ENCODE measurements around the gene PLXNA4.

The PLXNA4 gene

DNA sequence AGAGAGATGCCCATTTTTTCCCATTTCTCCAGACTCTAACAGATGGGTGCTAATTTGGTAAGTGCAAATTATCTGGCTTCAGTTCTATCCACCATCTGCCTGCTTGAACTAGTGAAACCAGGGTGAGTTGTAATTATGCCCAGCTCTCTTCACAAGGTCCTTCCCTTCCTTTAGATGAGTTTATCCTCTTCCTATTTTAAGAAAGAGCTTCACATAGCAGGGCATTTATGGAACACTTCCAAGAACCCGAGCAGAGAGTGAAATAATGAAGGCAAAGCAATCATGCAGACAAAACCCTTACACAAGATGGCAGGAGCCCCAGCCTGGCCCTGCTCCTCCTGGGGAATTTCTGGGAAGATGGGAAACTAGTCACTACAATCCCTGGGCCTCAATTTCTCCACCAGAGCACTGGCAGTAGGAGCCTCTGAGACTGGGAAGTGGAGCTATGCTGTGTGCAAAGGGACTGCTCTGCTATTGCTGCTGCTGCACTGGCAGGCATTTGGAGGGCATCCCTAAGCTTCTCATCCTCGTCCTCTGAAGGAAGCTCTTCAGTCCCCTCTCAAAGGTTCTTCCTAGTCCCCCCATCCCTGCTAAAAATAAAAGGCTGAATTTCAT, 33.7 kb upstream of the PLXNA4 start:
- no peak for TF ChIP-seq EZH2phosphoT487 (conservative IDR thresholded peaks at IDR 0.05; ENCODE audit: low read length)
- TF ChIP-seq, protein P1, sequence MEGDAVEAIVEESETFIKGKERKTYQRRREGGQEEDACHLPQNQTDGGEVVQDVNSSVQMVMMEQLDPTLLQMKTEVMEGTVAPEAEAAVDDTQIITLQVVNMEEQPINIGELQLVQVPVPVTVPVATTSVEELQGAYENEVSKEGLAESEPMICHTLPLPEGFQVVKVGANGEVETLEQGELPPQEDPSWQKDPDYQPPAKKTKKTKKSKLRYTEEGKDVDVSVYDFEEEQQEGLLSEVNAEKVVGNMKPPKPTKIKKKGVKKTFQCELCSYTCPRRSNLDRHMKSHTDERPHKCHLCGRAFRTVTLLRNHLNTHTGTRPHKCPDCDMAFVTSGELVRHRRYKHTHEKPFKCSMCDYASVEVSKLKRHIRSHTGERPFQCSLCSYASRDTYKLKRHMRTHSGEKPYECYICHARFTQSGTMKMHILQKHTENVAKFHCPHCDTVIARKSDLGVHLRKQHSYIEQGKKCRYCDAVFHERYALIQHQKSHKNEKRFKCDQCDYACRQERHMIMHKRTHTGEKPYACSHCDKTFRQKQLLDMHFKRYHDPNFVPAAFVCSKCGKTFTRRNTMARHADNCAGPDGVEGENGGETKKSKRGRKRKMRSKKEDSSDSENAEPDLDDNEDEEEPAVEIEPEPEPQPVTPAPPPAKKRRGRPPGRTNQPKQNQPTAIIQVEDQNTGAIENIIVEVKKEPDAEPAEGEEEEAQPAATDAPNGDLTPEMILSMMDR (IDR thresholded peaks at IDR 0.05; ENCODE audit: insufficient read depth, low read length, poor library complexity, severe bottlenecking): no peak

DNA sequence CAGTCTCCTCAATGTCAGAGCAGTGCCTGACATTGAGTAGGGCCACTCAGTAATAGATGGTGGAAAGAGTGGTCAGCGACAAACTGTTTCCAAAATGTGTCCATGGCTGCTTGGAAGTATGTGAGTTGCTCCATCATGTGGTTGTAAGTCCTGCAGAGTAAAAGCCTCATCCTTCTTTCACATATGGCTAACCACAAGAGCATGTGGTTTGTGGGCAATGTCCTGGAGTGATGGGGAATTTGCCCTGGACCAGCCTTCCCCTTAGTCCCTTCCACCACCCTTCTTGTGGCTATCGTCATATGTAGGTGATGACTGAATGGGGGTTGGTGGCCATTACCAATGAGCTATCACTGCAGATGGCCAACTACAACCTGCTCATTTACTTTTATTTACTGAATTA, 33.0 kb upstream of the PLXNA4 start:
- Histone ChIP-seq H4K20me1 (ENCODE audit: low read depth, low read length) (no peaks in the 10 kb centered on the region), H3K27me3 (ENCODE audit: low read length) (no peaks in the 10 kb centered on the region; the same call in 1 of the 2 replicates), H2AFZ (ENCODE audit: low read depth, low read length, severe bottlenecking) (no peak overlapping the region), H3K9ac (ENCODE audit: low read length) (no peak overlapping the region), H3K4me2 (ENCODE audit: low read depth, low read length, poor library complexity, severe bottlenecking) (no peak overlapping the region), H3K36me3 (ENCODE audit: low read length) (no peaks in the 10 kb centered on the region), H3F3A (ENCODE audit: insufficient read depth) (no peaks in the 10 kb centered on the region), H3K9me3 (ENCODE audit: insufficient read depth, low read length) (no peaks in the 10 kb centered on the region), H3K9me2 (replicated peaks; ENCODE audit: insufficient read depth, low read length) (no peaks in the 10 kb centered on the region), H3K27ac (ENCODE audit: low read depth, low read length) (no peak overlapping the region), H3K4me3 (ENCODE audit: insufficient read depth, low read length, poor library complexity, severe bottlenecking) (no peak overlapping the region), H3K79me2 (ENCODE audit: insufficient read depth, low read length) (no peaks in the 10 kb centered on the region)
- no peak for TF ChIP-seq EZH2phosphoT487 (conservative IDR thresholded peaks at IDR 0.05; ENCODE audit: low read length)
- TF ChIP-seq, protein P1 (IDR thresholded peaks at IDR 0.05; ENCODE audit: insufficient read depth, low read length, poor library complexity, severe bottlenecking): no peak

More for the DNA sequence above, 33.7 kb upstream of the PLXNA4 start:
- H3F3A ChIP-seq (ENCODE audit: insufficient read depth): no peaks in the 10 kb centered on the region
- H3K27me3 ChIP-seq (ENCODE audit: low read length): no peaks in the 10 kb centered on the region; the same call in 1 of the 2 replicates
- H3K9me2 ChIP-seq (replicated peaks; ENCODE audit: insufficient read depth, low read length): no peaks in the 10 kb centered on the region
- no peaks in the 10 kb centered on the region for H4K20me1 ChIP-seq (ENCODE audit: low read depth, low read length)
- no peak overlapping the region for H3K4me2 ChIP-seq (ENCODE audit: low read depth, low read length, poor library complexity, severe bottlenecking)
- H3K27ac ChIP-seq (ENCODE audit: low read depth, low read length): no peak overlapping the region
- no peak overlapping the region for H3K4me3 ChIP-seq (ENCODE audit: insufficient read depth, low read length, poor library complexity, severe bottlenecking)
- no peaks in the 10 kb centered on the region for H3K36me3 ChIP-seq (ENCODE audit: low read length)
- H3K9me3 ChIP-seq (ENCODE audit: insufficient read depth, low read length): no peaks in the 10 kb centered on the region
- no peak overlapping the region for H2AFZ ChIP-seq (ENCODE audit: low read depth, low read length, severe bottlenecking)
- H3K79me2 ChIP-seq (ENCODE audit: insufficient read depth, low read length): no peaks in the 10 kb centered on the region
- no peak overlapping the region for H3K9ac ChIP-seq (ENCODE audit: low read length)

DNA sequence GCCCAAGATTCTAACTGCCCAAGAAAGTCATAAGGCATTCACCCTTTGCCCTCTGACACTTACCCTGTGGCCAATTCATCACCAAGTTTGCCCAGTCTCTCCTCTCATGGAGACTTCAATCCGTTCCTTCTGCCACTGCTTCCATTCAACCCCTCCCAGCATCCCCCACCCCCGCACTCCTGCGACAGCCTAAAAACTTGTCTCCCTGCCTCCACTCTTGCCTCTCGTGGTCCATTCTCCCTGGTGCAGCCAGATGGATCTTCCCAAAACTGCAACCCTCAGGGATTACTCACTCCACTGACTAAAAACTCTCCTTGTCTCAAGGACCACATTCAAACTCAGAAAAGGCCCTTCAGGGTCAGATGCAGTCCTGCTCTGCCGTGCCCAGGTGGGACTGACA, 32.3 kb upstream of the PLXNA4 start:
- no peaks in the 10 kb centered on the region for H3K36me3 ChIP-seq (ENCODE audit: low read length)
- H3K79me2 ChIP-seq (ENCODE audit: insufficient read depth, low read length): no peaks in the 10 kb centered on the region
- no peaks in the 10 kb centered on the region for H3K9me2 ChIP-seq (replicated peaks; ENCODE audit: insufficient read depth, low read length)
- no peak overlapping the region for H3K4me2 ChIP-seq (ENCODE audit: low read depth, low read length, poor library complexity, severe bottlenecking)
- no peaks in the 10 kb centered on the region for H3K9me3 ChIP-seq (ENCODE audit: insufficient read depth, low read length)
- no peak overlapping the region for H3K27ac ChIP-seq (ENCODE audit: low read depth, low read length)
- no peaks in the 10 kb centered on the region; the same call in 1 of the 2 replicates for H3K27me3 ChIP-seq (ENCODE audit: low read length)
- H2AFZ ChIP-seq (ENCODE audit: low read depth, low read length, severe bottlenecking): no peak overlapping the region
- H4K20me1 ChIP-seq (ENCODE audit: low read depth, low read length): no peaks in the 10 kb centered on the region
- no peak overlapping the region for H3K9ac ChIP-seq (ENCODE audit: low read length)
- no peak overlapping the region for H3K4me3 ChIP-seq (ENCODE audit: insufficient read depth, low read length, poor library complexity, severe bottlenecking)
- H3F3A ChIP-seq (ENCODE audit: insufficient read depth): no peaks in the 10 kb centered on the region
- TF ChIP-seq EZH2phosphoT487 (conservative IDR thresholded peaks at IDR 0.05; ENCODE audit: low read length): no peak
- TF ChIP-seq, protein P1 (IDR thresholded peaks at IDR 0.05; ENCODE audit: insufficient read depth, low read length, poor library complexity, severe bottlenecking): no peak
